ENCODE results near the gene PRKAG1. TPM values are rescaled to one million over a fixed set of nuclear protein-coding genes. Genes with fewer than 3 reads are reported as not detected.

Gene PRKAG1
- total RNA-seq, 2 donors from 2014 or later, result 53.9 to 55.4 TPM

GRCh38 chr12:49041881-49042484, 23.4 kb upstream of the PRKAG1 start:
- no peak for DNase-seq (ENCODE audit: low spot score)
- Histone ChIP-seq H3K4me3 (no peak overlapping the region), H3K4me1 (replicated peaks) (no peaks in the 10 kb centered on the region), H3K9me3 (no peaks in the 10 kb centered on the region), H3K27ac (no peak overlapping the region), H3K36me3 (peaks cover 41 to 79% of the 10 kb centered on the region in 2 donors), H3K27me3 (replicated peaks; ENCODE audit: insufficient read depth) (no peaks in the 10 kb centered on the region)
- no peak for TF ChIP-seq POLR2AphosphoS5 (IDR thresholded peaks at IDR 0.05)
- no peak for TF ChIP-seq POLR2A (IDR thresholded peaks at IDR 0.05)
- no peak for TF ChIP-seq CTCF (IDR thresholded peaks at IDR 0.05)
- intact Hi-C loops (cut with DNase I), result no loop called here
- 88% methylated on average over 18 of the region's 18 CpGs for WGBS

- TF ChIP-seq POLR2AphosphoS5 (IDR thresholded peaks at IDR 0.05), result no peak
- TF ChIP-seq CTCF (IDR thresholded peaks at IDR 0.05), result no peak
- TF ChIP-seq POLR2A (IDR thresholded peaks at IDR 0.05), result no peak
- no peak for DNase-seq (ENCODE audit: low spot score)
- H3K36me3 ChIP-seq, result peaks cover 41 to 77% of the 10 kb centered on the region in 2 donors
- 89% methylated on average over 31 of the region's 31 CpGs for WGBS
- no peaks in the 10 kb centered on the region for H3K4me1 ChIP-seq (replicated peaks)
- no peak overlapping the region for H3K27ac ChIP-seq
- no peak overlapping the region for H3K4me3 ChIP-seq
- intact Hi-C loops (cut with DNase I), result no loop called here
- H3K27me3 ChIP-seq (replicated peaks; ENCODE audit: insufficient read depth), result no peaks in the 10 kb centered on the region
- no peaks in the 10 kb centered on the region for H3K9me3 ChIP-seq
Measured at GRCh38 chr12:49041036-49041880, 22.7 kb upstream of the PRKAG1 start.

GRCh38 chr12:49040364-49040855, 21.8 kb upstream of the PRKAG1 start:
- TF ChIP-seq POLR2AphosphoS5 (IDR thresholded peaks at IDR 0.05) (no peak), POLR2A (IDR thresholded peaks at IDR 0.05) (no peak), CTCF (IDR thresholded peaks at IDR 0.05) (no peak)
- Histone ChIP-seq H3K4me3 (no peak overlapping the region), H3K36me3 (peaks cover 36 to 73% of the 10 kb centered on the region in 2 donors)

GRCh38 chr12:49039421-49040363, 21.1 kb upstream of the PRKAG1 start:
- peaks cover 31 to 67% of the 10 kb centered on the region in 2 donors for H3K36me3 ChIP-seq
- H3K9me3 ChIP-seq, result no peaks in the 10 kb centered on the region
- H3K4me1 ChIP-seq (replicated peaks), result no peaks in the 10 kb centered on the region
- no peak overlapping the region for H3K4me3 ChIP-seq
- no peaks in the 10 kb centered on the region for H3K27me3 ChIP-seq (replicated peaks; ENCODE audit: insufficient read depth)
- no peak for DNase-seq (ENCODE audit: low spot score)
- 92% methylated on average over 30 of the region's 30 CpGs for WGBS
- no peak overlapping the region for H3K27ac ChIP-seq
- intact Hi-C loops (cut with DNase I), result no loop called here
- TF ChIP-seq POLR2AphosphoS5 (IDR thresholded peaks at IDR 0.05), result no peak
- no peak for TF ChIP-seq POLR2A (IDR thresholded peaks at IDR 0.05)
- TF ChIP-seq CTCF (IDR thresholded peaks at IDR 0.05), result no peak

More at GRCh38 chr12:49040364-49040855, 21.8 kb upstream of the PRKAG1 start:
- H3K27ac ChIP-seq, result no peak overlapping the region
- no peaks in the 10 kb centered on the region for H3K9me3 ChIP-seq
- WGBS, result 91% methylated on average over 14 of the region's 14 CpGs
- no peaks in the 10 kb centered on the region for H3K27me3 ChIP-seq (replicated peaks; ENCODE audit: insufficient read depth)
- DNase-seq (ENCODE audit: low spot score), result no peak
- H3K4me1 ChIP-seq (replicated peaks), result no peaks in the 10 kb centered on the region
- intact Hi-C loops (cut with DNase I), result no loop called here
